ENCODE measurements around the gene ATP1A2.

The ATP1A2 gene

DNA sequence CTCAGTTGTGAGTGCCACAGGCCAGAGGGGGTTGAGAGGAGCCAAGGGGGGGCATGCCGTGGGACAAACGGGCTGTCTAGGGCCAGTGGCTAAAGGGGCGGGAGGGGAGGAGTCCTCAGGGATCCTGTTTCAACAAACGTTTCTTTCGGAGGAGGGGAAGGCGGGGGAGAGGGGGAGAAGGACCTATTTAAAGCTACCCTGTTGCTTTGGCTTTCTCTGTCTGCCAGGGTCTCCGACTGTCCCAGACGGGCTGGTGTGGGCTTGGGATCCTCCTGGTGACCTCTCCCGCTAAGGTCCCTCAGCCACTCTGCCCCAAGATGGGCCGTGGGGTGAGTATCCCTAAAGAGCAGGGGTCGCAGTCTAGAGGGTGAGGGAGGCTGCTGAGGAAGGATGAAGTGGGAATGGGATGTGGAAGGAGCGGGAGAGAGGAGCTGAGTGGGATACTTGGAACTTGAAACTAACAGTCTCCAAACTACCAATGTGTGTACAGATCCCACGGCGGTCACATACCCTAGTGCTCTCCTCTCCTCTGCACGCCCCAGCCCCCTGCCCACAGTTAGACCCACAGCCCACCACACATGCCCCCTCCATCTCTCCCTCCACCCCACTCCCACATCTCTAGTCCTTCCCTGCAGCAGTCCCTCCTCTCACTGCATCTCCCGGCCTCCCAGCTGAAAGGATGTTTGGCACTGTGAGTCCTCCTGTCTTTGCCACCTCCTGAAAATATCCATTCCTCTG lies at the start of gene ATP1A2:
Gene ATP1A2 (plus strand): TSS at position 215 of the 738 bp plus-strand sequence. CDS start 103 bp downstream, at position 318.
- DNase-seq: no peak

- DNase-seq: no peak
Measured at GRCh38 chr1:160066829-160067745, 48.5 kb upstream of the ATP1A2 start.

DNA sequence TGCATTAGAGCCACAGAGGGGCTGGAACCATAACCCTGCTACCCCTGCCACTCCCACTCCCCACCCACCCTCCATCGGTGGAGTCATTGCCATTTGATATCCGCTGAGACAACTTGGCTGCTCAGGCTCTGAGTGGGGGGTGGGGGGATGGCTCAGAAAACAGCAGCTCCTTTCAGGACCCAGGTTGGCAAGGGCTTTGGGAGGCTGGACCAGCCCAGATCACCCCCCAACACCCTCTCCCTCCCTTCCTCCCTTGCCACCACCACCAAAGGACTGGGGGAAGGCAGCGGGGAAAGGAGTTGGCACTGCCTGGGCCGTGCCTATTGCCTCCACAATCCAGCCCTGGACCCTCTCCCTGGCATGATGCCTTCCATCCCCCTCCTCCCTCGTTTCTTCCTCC lies 47.3 kb upstream of the ATP1A2 start:
- DNase-seq: no peak

DNA sequence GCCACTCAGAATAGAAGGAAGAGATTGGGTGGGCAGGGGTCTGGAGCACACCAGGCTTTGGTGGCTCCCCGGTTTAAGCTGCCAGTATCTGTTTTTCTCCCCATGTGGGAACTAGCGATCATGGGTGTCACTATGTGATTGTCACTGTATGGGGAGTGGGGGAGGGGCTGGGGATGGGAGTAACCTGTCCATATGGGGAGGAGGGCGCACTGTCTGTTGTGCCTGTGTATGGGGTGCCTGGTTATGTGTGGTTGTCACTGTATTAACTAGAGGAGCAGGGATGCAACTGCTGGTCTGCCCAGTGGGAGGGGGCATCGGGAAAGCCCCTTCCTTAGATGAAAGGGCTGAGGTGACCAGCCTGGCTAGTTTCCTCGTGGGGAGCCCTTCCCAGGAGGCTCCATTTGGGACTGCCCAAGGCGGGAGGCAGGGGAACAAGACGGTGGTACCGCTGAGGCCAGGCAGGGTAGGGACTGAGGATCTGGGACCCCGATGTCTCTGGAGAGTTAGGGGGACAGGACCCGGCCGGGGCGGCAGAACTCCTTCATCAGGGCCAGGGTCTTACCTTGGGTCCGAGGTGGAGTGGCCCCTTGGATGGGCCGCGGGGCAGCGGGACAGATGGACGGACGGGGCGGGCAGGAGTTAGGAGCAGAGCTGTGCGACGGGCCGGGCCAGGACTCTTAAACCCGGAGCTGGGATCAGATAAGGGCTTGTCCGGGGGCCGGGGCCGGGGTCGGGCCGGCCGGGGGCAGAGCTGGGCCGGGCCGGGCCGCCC lies 45.9 kb upstream of the ATP1A2 start, which contains the start of gene KCNJ10:
Gene KCNJ10 (minus strand): TSS at position 701 of the 772 bp plus-strand sequence. CDS start 27,628 bp downstream, outside the sequence.
- DNase-seq: no peak

DNA sequence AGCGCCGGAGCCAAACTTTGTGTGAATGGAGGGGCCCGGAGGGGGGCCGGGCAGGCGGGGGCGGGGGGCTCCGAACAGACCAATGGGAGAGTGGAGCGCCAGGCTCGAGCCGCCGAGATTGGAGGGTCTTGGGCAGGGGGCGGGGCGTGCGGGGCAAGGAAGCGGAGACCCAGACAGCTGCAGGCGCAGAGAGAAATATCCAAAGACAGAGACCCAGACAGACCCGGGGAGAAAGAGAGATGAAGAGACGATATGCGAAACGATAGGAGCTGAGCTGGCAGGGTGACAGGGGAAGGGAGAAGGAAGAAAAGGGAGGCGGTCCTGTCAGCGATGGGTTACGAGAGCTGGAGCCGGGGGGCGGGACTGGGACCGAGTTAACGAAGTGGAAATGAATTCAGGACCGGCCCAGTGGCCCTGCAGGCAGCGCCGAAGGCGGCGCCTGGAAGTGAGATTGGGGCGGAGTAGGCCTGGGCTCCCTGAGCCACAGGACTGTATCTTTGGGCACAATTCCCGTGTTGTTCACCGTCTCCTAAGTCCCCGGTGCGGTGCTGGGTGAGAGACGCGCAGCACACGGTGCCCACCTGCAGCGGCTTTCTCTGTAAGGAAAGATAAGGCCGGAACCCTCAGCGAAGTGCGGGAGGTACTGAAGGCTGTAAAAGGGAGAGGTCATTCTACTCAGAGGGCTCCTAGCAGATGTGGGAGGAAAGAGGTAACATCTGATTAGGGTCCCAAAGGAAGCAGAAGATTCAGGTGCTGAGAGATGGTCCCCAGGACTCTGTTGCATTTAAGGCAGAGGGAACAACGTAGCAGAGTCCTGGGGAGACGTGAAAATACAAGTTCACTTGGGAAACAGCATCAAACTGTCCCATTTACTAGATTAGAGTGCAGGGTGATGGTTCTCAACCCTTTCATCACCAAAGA lies 45.1 kb upstream of the ATP1A2 start:
- peak in 1 of 2 experiments; percentile 59 for DNase-seq

DNA sequence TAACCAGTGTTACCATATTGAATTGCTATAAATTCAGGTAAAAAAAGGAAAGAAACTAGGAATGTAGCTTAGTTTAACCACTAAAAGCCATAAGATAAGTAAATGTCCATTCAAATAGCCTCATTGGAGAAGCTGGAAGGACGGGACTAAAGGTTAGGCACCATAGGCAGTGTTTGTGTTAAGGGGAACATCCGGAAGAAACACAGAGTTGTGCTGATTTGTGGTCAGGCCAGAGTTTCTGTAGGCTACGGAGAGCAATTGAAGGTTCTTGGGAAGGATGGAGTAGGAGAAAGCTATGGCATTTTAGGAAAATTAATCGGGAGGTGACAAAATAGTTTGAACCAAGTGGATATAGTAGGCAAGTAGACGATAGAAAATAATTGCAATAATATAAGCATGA lies 44.3 kb upstream of the ATP1A2 start:
- DNase-seq: no peak

- no peak for DNase-seq
Measured at GRCh38 chr1:160074865-160075264, 40.7 kb upstream of the ATP1A2 start.

DNA sequence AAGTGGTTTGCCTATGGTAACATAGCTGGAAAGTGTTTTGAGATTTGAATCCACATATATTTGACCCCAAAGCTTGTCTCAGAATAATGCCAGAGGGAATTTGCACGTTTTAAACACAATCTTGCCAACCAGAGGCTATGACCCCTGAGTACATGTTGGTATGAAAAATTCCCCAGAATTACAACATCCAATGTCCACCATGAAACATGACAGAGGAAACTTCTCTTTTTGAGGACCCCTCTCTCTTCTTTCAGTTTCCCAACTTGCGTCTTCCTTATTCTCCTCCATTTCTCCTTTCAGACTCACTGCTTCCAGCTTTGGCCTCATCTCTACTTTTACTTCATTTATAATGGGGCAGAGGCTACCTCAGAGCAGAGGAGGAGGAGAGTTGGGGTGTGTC lies 39.7 kb upstream of the ATP1A2 start:
- DNase-seq: no peak

DNA sequence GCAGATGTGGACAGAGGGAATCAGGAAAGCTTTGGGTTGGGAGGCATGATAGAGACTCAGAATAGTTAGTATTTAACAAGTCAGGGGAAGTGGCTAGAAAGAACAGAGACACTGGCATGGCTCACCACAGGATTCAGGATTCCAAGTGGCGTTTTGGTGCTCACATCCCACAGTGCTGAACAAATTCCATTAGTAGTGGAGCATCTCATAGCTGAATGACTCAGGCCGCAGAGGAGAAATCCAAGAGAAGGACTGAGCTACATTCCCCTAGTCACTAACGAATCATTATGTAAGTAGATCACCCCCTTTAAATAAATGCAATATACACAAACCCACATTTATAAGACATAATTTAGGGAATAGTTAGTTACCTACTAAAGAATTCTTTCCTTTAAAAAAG lies 39.3 kb upstream of the ATP1A2 start:
- DNase-seq: no peak

DNA sequence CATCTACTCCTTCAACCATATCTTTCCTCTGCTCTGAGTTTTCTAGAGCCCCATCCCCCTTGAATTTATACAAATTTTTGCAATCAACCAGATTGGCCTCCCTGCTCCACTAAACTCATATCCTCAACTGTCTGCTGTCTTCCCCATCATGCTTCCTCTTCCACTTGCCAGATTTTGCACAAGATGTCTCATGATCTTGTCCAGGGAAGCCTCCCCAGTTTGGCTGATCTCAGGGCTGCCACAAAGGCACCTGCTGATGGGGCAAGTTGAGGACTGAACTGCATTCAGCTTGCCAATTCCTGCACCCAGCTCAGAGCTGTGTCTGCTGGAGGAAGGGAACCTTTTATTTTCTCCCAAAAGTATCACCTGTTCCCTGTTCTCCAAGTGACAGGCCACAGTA lies 38.1 kb upstream of the ATP1A2 start:
- no peak for DNase-seq

DNA sequence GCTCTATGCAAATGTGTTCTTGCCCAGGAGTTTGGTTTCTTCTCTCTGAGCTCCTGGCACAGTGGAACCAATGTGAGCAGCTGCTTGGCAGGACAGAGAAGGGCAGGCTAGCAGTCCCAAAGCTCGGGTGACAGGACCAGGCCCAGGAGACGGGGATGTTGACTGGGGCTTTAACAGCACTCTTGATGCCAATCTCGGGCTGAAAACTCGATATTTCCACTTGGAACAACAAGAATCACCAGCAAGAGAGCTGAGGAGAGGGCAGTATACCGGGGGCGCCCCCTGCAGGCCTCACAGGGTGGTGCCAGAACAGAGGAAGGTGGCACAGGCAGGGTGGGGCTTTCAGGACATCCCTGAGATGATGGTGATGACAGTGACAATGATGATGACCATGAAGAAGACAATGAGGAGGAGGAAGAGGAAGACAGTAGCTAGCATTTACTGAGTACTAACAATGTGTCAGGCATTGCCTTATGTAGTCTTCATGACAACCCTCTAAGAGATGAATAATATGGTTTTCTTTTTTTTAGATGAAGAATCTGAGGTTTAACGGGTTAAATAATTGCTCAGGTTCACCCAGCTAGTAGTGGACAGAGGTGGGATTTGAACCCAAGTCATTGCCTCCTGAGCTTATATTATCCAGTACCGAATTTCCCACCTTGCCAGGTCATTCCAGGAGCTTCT lies 36.9 kb upstream of the ATP1A2 start:
- peak; percentile 29 to 31 for DNase-seq

GRCh38 chr1:160079448-160079847 lies 36.1 kb upstream of the ATP1A2 start:
- DNase-seq: no peak

DNA sequence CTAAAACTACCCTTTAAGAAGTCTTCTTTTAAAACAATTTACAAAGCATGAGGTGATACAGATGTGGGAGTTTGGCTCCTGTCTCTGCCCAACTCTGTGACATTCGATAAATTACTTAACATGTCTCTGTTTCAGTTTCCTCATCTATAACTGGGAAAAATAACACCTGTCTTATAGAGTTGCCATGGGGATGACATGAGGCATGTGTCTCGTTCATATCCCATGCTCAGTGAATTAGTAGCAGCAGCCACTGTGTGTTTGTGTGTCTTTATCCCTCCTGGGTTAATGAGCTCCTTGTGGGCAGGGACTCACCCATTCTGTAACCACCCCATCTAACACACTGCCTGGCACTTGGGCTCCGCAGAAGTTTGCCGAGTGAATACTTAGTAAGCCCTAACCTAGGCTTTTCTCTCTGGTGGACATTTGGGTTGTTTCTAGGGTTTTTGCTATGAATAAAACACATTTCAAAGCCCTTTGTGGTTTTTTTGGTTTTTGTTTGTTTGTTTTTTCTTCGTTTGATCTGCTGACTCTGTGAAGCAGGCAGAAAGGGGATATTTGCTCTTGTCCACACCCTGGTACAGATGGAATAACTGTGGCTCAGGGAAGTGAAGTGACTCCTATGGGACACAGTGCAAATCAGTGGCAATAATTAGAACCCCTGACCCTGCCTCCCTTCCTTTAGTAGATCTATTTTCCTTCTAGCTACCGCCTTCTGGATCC lies 35.0 kb upstream of the ATP1A2 start:
- DNase-seq: no peak

DNA sequence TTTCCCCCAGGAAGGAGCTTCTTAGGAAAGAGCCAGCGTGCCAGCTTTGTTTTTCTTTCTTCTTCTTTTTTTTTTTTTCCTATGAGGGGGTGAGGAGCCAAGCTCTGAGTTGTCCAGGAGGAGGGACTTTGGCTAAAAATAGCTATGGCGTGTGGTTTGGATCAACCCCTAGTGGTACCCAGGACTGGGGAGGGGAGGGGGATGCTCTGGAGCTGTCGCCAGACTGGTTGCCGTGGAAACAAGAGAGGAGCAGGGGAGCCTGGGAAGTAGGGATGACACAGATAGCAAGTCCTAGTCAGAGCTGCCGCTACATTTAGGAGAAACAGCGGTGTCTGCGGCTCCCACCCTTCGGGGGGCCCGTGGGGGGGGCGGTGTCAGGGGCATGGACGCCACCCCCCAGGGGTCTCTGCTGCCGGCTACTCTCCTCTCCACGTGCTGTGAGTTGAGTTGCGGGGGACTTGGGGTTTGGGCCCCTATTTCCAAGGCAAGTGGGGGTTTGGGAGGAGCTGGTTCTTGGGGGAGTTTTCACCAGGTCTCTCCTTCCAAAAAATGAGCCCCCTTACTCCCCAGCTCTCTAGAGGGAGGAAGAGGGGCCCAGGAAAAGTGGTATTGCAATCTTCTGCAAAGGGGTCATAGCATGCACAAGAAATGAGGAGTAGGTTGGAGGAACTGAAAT lies 34.2 kb upstream of the ATP1A2 start, which contains the start of gene KCNJ9:
Gene KCNJ9 (plus strand): TSS at position 278 of the 676 bp plus-strand sequence. CDS start 2,493 bp downstream, outside the sequence.
- DNase-seq: no peak

- DNase-seq: no peak
Measured at GRCh38 chr1:160082487-160082886, 33.1 kb upstream of the ATP1A2 start.

GRCh38 chr1:160082926-160083325 lies 32.6 kb upstream of the ATP1A2 start:
- DNase-seq: no peak

- DNase-seq: peak; percentile 69 to 88
Measured at GRCh38 chr1:160083968-160084770, 31.4 kb upstream of the ATP1A2 start.

- no peak for DNase-seq
Measured at GRCh38 chr1:160084771-160085321, 30.7 kb upstream of the ATP1A2 start.
